SK-N-SH (cell line): Measurements from ENCODE around the gene DSCAML1. TPM values are rescaled to one million over a fixed set of nuclear protein-coding genes. Genes with fewer than 3 reads are reported as not detected.

Experiments
- CTCF ChIA-PET: fragments of 300-600, 350-600 bp; formaldehyde crosslinking; extraction: SDS; loops from one replicate; lab custom pipeline; 2021; lab: Yijun Ruan, JAX
- POLR2A ChIA-PET: fragments of 350-600 bp; sonication (Branson Sonifier 250); formaldehyde crosslinking; extraction: SDS; loops from one replicate; lab custom pipeline; 2020; ENCODE audit warnings: antibody characterized with exemption, inconsistent platforms; lab: Yijun Ruan, JAX
- DNase-seq: peaks from one replicate; pipeline ENCODE4 v3.0.0; 2012
- H2AFZ ChIP-seq: fragments of 200-600 bp; sonication (generic); 2 replicates; pipeline ENCODE4 v1.8.1; 2016; ENCODE audit warnings: antibody characterized with exemption, mild to moderate bottlenecking, low read depth
- H3F3A ChIP-seq: fragments of 200-600 bp; sonication (generic); replicated peaks from 2 replicates; pipeline ENCODE3; 2016; ENCODE audit warnings: antibody characterized with exemption, mild to moderate bottlenecking; ENCODE audit not compliant: insufficient read depth
- H3K27ac ChIP-seq, 2 experiments: fragments of 200-500 bp in 1 of 2; fragments of 200-600 bp in 1 of 2; sonication (Bioruptor generic) in 1 of 2; sonication (generic), shearing (Covaris generic) in 1 of 2; 2 replicates each; pipeline versions ENCODE4 v1.5.1 to v1.6.1; 2014 to 2016; ENCODE audit warnings: low read depth in 2 of 2, inconsistent platforms in 1 of 2, low read length in 1 of 2, mild to moderate bottlenecking in 1 of 2, mixed read lengths in 1 of 2
- H3K27me3 ChIP-seq: fragments of 200-600 bp; sonication (generic), shearing (Covaris generic); 2 replicates; pipeline ENCODE4 v1.6.1; 2016; ENCODE audit warnings: mixed run types; ENCODE audit not compliant: insufficient read depth
- H3K36me3 ChIP-seq, 2 experiments: fragments of 200-500 bp in 1 of 2; fragments of 200-600 bp in 1 of 2; sonication (Bioruptor generic) in 1 of 2; sonication (generic) in 1 of 2; replicated peaks in 1 of 2; 2 replicates each; pipeline versions ENCODE3 to v1.5.1; 2014 to 2016; ENCODE audit warnings: low read length in 1 of 2, mild to moderate bottlenecking in 1 of 2; ENCODE audit not compliant: insufficient read depth in 2 of 2, control insufficient read depth in 1 of 2
- H3K4me1 ChIP-seq, 2 experiments: fragments of 200-500 bp in 1 of 2; fragments of 200-600 bp in 1 of 2; sonication (Bioruptor generic) in 1 of 2; sonication (generic), shearing (Covaris generic) in 1 of 2; 2 replicates each; pipeline versions ENCODE4 v1.5.1 to v1.6.1; 2014 to 2016; ENCODE audit warnings: low read depth in 1 of 2, low read length in 1 of 2, mixed run types in 1 of 2; ENCODE audit not compliant: insufficient read depth in 2 of 2, control insufficient read depth in 1 of 2
- H3K4me2 ChIP-seq: fragments of 200-600 bp; sonication (generic), shearing (Covaris generic); 2 replicates; pipeline ENCODE4 v1.6.1; 2017; ENCODE audit warnings: mixed run types
- H3K4me3 ChIP-seq, 2 experiments: fragments of 200-500 bp in 1 of 2; fragments of 200-600 bp in 1 of 2; sonication (Bioruptor generic) in 1 of 2; sonication (generic), shearing (Covaris generic) in 1 of 2; 2 replicates each; pipeline versions ENCODE4 v1.5.1 to v1.8.1; 2014 to 2016; ENCODE audit warnings: low read depth in 2 of 2, inconsistent platforms in 1 of 2, low read length in 1 of 2, mild to moderate bottlenecking in 1 of 2, mixed read lengths in 1 of 2, moderate library complexity in 1 of 2
- H3K79me2 ChIP-seq: fragments of 200-600 bp; sonication (generic); 2 replicates; pipeline ENCODE4 v1.8.1; 2017; ENCODE audit warnings: mild to moderate bottlenecking; ENCODE audit not compliant: insufficient read depth
- H3K9ac ChIP-seq: fragments of 200-600 bp; sonication (generic); 2 replicates; pipeline ENCODE4 v1.6.1; 2017; ENCODE audit warnings: mixed run types
- H3K9me2 ChIP-seq: fragments of 200-600 bp; sonication (generic); 2 replicates; pipeline ENCODE4 v1.6.1; 2017; ENCODE audit warnings: mixed run types
- H3K9me3 ChIP-seq: fragments of 200-600 bp; sonication (generic); 2 replicates; pipeline ENCODE4 v1.6.1; 2017; ENCODE audit warnings: mixed run types, mild to moderate bottlenecking, moderate library complexity
- H4K20me1 ChIP-seq: fragments of 200-600 bp; sonication (generic); 2 replicates; pipeline ENCODE4 v1.6.1; 2017; ENCODE audit warnings: mild to moderate bottlenecking, mixed run types; ENCODE audit not compliant: insufficient read depth
- CHD2 ChIP-seq: fragments of 150-350 bp; IDR thresholded peaks from 2 replicates; pipeline ENCODE4 v1.6.1; 2018; ENCODE audit warnings: low read length; ENCODE audit not compliant: partially characterized antibody
- EP300 ChIP-seq, 2 experiments: IDR thresholded peaks; 2 replicates each; pipeline versions ENCODE4 v1.4.0 to v1.6.1; 2012; ENCODE audit warnings: borderline replicate concordance in 1 of 2, low read depth in 1 of 2, low read length in 1 of 2
- FOXJ3 ChIP-seq: sonication (generic); formaldehyde crosslinking; IDR thresholded peaks from 2 replicates; pipeline ENCODE4 v1.5.1; 2020; ENCODE audit warnings: mild to moderate bottlenecking, missing genetic modification reagents
- GATA2 ChIP-seq: sonication (generic); formaldehyde crosslinking; IDR thresholded peaks from 2 replicates; pipeline ENCODE4 v1.5.0; 2020; ENCODE audit warnings: mild to moderate bottlenecking, missing genetic modification reagents
- JUND ChIP-seq: IDR thresholded peaks from 2 replicates; pipeline ENCODE4 v1.4.0; 2012
- MEF2A ChIP-seq: IDR thresholded peaks from 2 replicates; pipeline ENCODE4 v1.4.0; 2012; ENCODE audit warnings: low read depth, borderline replicate concordance
- NFIC ChIP-seq: IDR thresholded peaks from 2 replicates; pipeline ENCODE4 v1.4.0; 2012; ENCODE audit warnings: borderline replicate concordance
- RCOR1 ChIP-seq: fragments of 150-350 bp; IDR thresholded peaks from 2 replicates; pipeline ENCODE4 v1.6.1; 2017; ENCODE audit warnings: antibody characterized with exemption, low read length
- RFX5 ChIP-seq: IDR thresholded peaks from 2 replicates; pipeline ENCODE4 v1.6.1; 2012; ENCODE audit warnings: mild to moderate bottlenecking, improper control_type of control experiment, low read length
- SMC3 ChIP-seq: IDR thresholded peaks from 2 replicates; pipeline ENCODE4 v1.6.1; 2012; ENCODE audit warnings: low read depth, low read length, improper control_type of control experiment
- TCF12 ChIP-seq: IDR thresholded peaks from 2 replicates; pipeline ENCODE4 v1.4.0; 2012
- WGBS: methylation state at CpG from one replicate; pipeline ENCODE4 v1.1.6; 2017; ENCODE audit warnings: low lambda C conversion rate; 5-methylcytosine and 5-hydroxymethylcytosine counted together
- polyA plus RNA-seq, 3 experiments: library from polyadenylated mRNA; depleted of rRNA; stranded (reverse); fragments of >200 nt; gene quantifications; 2 replicates each; pipeline ENCODE4 v1.2.3, GENCODE V29; 2012
- TF ChIP-seq, protein P1 (sequence below): IDR thresholded peaks from 2 replicates; pipeline ENCODE4 v1.4.0; 2012; ENCODE audit warnings: low read depth, borderline replicate concordance
- TF ChIP-seq, protein P2 (sequence below): IDR thresholded peaks from 2 replicates; pipeline ENCODE4 v1.4.0; 2012; ENCODE audit warnings: low read depth, borderline replicate concordance
- TF ChIP-seq, protein P3 (sequence below): IDR thresholded peaks from 2 replicates; pipeline ENCODE4 v1.6.1; 2012; ENCODE audit warnings: mild to moderate bottlenecking, low read depth, low read length, moderate library complexity
- TF ChIP-seq, protein P4 (sequence below): IDR thresholded peaks from 2 replicates; pipeline ENCODE4 v1.4.0; 2012; ENCODE audit warnings: low read depth

DSCAML1 gene
- polyA plus RNA-seq, 1 of the 3 experiments (the other 2 are of a cell fraction) = not detected

DNA sequence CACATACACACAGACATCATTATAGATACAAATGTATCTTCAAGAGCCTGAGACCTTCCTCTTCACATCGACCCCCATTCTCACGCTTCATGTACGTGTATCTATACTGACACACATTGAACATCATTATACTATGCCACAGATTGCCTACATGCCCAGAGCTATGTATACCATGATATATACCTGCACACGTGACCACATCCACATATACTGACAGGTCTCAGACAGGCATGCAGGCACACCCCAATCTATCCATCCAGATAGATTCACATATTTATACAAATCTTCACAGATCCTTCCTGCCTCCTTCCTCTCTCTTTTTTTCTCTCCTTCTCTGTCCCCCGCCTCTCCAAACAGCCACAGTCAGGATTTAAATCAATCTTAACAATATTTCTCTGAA is 329.2 kb downstream of the DSCAML1 start (continued):
- TF ChIP-seq MEF2A = no peak
- no peak for TF ChIP-seq JUND
- TF ChIP-seq, protein P1, sequence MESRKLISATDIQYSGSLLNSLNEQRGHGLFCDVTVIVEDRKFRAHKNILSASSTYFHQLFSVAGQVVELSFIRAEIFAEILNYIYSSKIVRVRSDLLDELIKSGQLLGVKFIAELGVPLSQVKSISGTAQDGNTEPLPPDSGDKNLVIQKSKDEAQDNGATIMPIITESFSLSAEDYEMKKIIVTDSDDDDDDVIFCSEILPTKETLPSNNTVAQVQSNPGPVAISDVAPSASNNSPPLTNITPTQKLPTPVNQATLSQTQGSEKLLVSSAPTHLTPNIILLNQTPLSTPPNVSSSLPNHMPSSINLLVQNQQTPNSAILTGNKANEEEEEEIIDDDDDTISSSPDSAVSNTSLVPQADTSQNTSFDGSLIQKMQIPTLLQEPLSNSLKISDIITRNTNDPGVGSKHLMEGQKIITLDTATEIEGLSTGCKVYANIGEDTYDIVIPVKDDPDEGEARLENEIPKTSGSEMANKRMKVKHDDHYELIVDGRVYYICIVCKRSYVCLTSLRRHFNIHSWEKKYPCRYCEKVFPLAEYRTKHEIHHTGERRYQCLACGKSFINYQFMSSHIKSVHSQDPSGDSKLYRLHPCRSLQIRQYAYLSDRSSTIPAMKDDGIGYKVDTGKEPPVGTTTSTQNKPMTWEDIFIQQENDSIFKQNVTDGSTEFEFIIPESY = no peak
- TF ChIP-seq RFX5 = no peak
- no peak for TF ChIP-seq GATA2 (CRISPR knock-in tag)
- TF ChIP-seq NFIC = no peak
- TF ChIP-seq, all 33 proteins: peak for 0

DNA sequence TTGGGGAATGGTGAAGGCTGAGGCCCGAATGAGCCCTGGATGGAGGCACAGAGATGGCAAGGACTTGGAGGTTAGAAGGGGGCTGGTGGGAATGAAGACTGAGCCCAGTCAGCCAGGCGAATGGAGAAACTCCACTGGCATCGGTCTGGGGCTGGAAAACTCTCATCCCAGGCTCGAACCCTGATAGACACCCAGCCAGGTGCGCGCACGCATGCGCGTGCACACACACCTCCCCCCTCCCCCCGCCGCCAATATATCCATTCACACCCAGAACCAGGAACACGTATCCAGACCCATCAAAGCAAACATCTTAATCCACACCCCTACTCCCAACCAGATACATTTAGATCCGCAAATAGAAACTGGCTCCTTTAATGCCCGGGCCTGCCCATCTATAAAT is 330.1 kb downstream of the DSCAML1 start:
- TF ChIP-seq, protein P1 = no peak
- Histone ChIP-seq H3K27ac (no peak overlapping the region), H3K9me2 (no peaks in the 10 kb centered on the region), H3K9me3 (no peaks in the 10 kb centered on the region), H3K4me2 (no peak overlapping the region), H2AFZ (no peak overlapping the region), H3K4me3 (no peak overlapping the region), H3K27me3 (peaks cover 19% of the 10 kb centered on the region; the same call in 1 of the 2 replicates), H4K20me1 (no peaks in the 10 kb centered on the region), H3K9ac (no peak overlapping the region), H3K4me1 (peaks cover 0 to 4% of the 10 kb centered on the region in 2 experiments; a peak in 1 of 4 replicates), H3K79me2 (no peaks in the 10 kb centered on the region), H3K36me3 (no peaks in the 10 kb centered on the region), H3F3A (no peaks in the 10 kb centered on the region)
- no peak for DNase-seq
- ChIA-PET CTCF (interaction anchor here (1.2 kb wide), 2 partner anchors 16 to 341 kb away, joined by 3 to 4 read pairs; no protein-coding TSS in a partner anchor), POLR2A (no interaction called here)
- 65% methylated on average over 10 of the region's 14 CpGs for WGBS

DNA sequence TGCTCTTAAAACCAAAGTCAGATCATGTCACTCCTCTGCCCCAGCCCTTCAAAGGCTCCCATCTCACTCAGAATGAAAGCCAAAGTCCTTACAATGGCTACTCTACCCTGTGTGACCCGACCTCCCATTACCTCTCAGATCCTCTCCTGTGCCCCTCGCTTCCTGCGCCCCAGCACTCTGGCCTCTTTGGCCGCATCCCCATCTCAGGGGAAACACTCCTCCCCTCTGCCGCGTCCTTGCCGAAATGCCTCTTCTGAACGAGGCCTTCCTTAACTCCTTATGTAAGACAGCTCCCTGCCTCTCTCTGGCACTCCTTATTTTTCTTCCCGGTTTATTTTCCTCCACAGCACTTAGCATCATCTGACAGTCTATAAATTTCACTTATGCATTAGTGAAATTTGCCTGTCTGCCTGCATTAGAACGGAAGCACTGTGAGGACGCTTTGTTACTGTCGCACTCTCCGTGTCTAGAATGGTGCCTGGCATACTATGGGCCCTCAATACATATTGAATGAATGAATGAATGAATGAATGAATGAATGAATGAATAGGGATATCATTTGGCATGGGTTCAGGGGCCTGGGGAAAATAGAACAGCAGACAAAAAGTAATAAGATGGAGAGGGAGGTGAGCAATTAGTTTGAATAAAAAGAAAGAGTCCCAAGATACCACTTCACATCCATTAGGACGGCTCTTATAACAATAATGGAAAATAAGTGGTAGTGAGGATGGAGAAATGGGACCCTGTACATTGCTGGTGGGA is 331.6 kb downstream of the DSCAML1 start:
- Histone ChIP-seq H3K27me3 (peaks cover 19% of the 10 kb centered on the region; the same call in 1 of the 2 replicates), H4K20me1 (no peaks in the 10 kb centered on the region), H3K36me3 (no peaks in the 10 kb centered on the region), H2AFZ (no peak overlapping the region), H3K27ac (no peak overlapping the region), H3K4me2 (no peak overlapping the region), H3K4me3 (no peak overlapping the region), H3K9ac (no peak overlapping the region), H3K9me2 (no peaks in the 10 kb centered on the region), H3K9me3 (no peaks in the 10 kb centered on the region), H3K4me1 (peaks cover 0 to 11% of the 10 kb centered on the region in 2 experiments; a peak in 1 of 4 replicates), H3F3A (no peaks in the 10 kb centered on the region), H3K79me2 (no peaks in the 10 kb centered on the region)
- CTCF ChIA-PET = interaction anchor here (0.7 to 1.9 kb wide), 3 partner anchors 22 to 169 kb away, joined by 3 to 8 read pairs (median 3); no protein-coding TSS in a partner anchor
- 62% methylated on average over 14 of the region's 14 CpGs for WGBS
- POLR2A ChIA-PET = no interaction called here
- DNase-seq = no peak
- no peak for TF ChIP-seq EP300 (IDR thresholded peaks at IDR 0.05; ENCODE audit: borderline replicate concordance in 1 of 2, low read depth in 1 of 2, low read length in 1 of 2)
- TF ChIP-seq, protein P2, sequence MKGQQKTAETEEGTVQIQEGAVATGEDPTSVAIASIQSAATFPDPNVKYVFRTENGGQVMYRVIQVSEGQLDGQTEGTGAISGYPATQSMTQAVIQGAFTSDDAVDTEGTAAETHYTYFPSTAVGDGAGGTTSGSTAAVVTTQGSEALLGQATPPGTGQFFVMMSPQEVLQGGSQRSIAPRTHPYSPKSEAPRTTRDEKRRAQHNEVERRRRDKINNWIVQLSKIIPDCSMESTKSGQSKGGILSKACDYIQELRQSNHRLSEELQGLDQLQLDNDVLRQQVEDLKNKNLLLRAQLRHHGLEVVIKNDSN = no peak
- TF ChIP-seq, protein P3, sequence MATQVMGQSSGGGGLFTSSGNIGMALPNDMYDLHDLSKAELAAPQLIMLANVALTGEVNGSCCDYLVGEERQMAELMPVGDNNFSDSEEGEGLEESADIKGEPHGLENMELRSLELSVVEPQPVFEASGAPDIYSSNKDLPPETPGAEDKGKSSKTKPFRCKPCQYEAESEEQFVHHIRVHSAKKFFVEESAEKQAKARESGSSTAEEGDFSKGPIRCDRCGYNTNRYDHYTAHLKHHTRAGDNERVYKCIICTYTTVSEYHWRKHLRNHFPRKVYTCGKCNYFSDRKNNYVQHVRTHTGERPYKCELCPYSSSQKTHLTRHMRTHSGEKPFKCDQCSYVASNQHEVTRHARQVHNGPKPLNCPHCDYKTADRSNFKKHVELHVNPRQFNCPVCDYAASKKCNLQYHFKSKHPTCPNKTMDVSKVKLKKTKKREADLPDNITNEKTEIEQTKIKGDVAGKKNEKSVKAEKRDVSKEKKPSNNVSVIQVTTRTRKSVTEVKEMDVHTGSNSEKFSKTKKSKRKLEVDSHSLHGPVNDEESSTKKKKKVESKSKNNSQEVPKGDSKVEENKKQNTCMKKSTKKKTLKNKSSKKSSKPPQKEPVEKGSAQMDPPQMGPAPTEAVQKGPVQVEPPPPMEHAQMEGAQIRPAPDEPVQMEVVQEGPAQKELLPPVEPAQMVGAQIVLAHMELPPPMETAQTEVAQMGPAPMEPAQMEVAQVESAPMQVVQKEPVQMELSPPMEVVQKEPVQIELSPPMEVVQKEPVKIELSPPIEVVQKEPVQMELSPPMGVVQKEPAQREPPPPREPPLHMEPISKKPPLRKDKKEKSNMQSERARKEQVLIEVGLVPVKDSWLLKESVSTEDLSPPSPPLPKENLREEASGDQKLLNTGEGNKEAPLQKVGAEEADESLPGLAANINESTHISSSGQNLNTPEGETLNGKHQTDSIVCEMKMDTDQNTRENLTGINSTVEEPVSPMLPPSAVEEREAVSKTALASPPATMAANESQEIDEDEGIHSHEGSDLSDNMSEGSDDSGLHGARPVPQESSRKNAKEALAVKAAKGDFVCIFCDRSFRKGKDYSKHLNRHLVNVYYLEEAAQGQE = no peak
- no peak for TF ChIP-seq RCOR1
- TF ChIP-seq, protein P4, sequence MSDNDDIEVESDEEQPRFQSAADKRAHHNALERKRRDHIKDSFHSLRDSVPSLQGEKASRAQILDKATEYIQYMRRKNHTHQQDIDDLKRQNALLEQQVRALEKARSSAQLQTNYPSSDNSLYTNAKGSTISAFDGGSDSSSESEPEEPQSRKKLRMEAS = no peak
- no peak for TF ChIP-seq MEF2A
- no peak for TF ChIP-seq SMC3
- no peak for TF ChIP-seq TCF12
- no peak for TF ChIP-seq FOXJ3 (CRISPR knock-in tag)
- TF ChIP-seq RFX5 = no peak
- TF ChIP-seq CHD2 = no peak
